ENCODE measurements around the gene CCDC33.

Gene CCDC33

DNA sequence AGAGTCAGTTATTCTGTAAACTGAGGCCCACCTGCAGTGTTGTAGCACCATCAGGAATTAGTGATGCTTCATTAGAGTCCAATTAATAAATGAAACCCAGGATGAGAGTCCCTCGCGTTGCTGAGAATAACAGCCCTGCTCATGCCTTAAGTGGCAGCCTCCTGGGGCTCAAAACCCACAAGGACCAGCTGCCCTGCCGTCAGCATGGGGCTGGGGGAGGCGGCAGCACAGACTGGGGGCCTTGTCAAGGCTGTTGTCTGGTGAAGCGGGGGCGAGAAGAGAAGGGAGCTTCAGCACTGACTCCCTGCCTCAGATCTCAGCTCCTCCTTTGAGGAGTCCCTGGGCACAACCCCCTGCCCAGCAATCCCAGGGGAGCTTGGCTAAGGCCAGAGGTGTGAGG, 21.0 kb downstream of the CCDC33 start:
- Histone ChIP-seq H3K27me3 (no peaks in the 10 kb centered on the region), H3K4me1 (peaks cover 18% of the 10 kb centered on the region), H3K9ac (no peak overlapping the region), H3K4me3 (no peak overlapping the region), H3K9me3 (no peaks in the 10 kb centered on the region), H3K27ac (no peak overlapping the region), H3K36me3 (no peaks in the 10 kb centered on the region), H3K4me2 (peak overlapping the region; percentile 37), H4K20me1 (peaks cover 31% of the 10 kb centered on the region; the same call in 1 of the 2 replicates)
- no peak for TF ChIP-seq Cebpa-rat (IDR thresholded peaks at IDR 0.05)

- Histone ChIP-seq H3K36me3 (no peaks in the 10 kb centered on the region), H4K20me1 (peaks cover 31% of the 10 kb centered on the region; the same call in 1 of the 2 replicates), H3K4me2 (no peak overlapping the region), H3K27me3 (no peaks in the 10 kb centered on the region), H3K9ac (no peak overlapping the region), H3K9me3 (no peaks in the 10 kb centered on the region), H3K4me1 (peaks cover 18% of the 10 kb centered on the region), H3K4me3 (no peak overlapping the region), H3K27ac (no peak overlapping the region)
- TF ChIP-seq Cebpa-rat (IDR thresholded peaks at IDR 0.05): no peak
These were observed 21.5 kb downstream of the CCDC33 start for GRCh38 chr15:74257623-74258022.

GRCh38 chr15:74258456-74259291, 22.5 kb downstream of the CCDC33 start:
- H3K4me1 ChIP-seq: peaks cover 18% of the 10 kb centered on the region
- H3K9me3 ChIP-seq: no peaks in the 10 kb centered on the region
- peaks cover 40% of the 10 kb centered on the region; the same call in 1 of the 2 replicates for H4K20me1 ChIP-seq
- no peaks in the 10 kb centered on the region for H3K36me3 ChIP-seq
- H3K27me3 ChIP-seq: no peaks in the 10 kb centered on the region
- no peak overlapping the region for H3K27ac ChIP-seq
- no peak overlapping the region for H3K4me2 ChIP-seq
- H3K4me3 ChIP-seq: no peak overlapping the region
- H3K9ac ChIP-seq: no peak overlapping the region
- no peak for TF ChIP-seq Cebpa-rat (IDR thresholded peaks at IDR 0.05)

- Histone ChIP-seq H3K4me3 (no peak overlapping the region), H3K27me3 (no peaks in the 10 kb centered on the region), H3K4me2 (no peak overlapping the region), H3K27ac (no peak overlapping the region), H3K36me3 (no peaks in the 10 kb centered on the region), H3K9me3 (no peaks in the 10 kb centered on the region), H3K4me1 (peaks cover 18% of the 10 kb centered on the region), H3K9ac (no peak overlapping the region), H4K20me1 (peaks cover 44% of the 10 kb centered on the region; the same call in 1 of the 2 replicates)
- TF ChIP-seq Cebpa-rat (IDR thresholded peaks at IDR 0.05): no peak
These were observed 23.1 kb downstream of the CCDC33 start for GRCh38 chr15:74259292-74259648.

- H3K4me1 ChIP-seq: peaks cover 18% of the 10 kb centered on the region
- no peak overlapping the region for H3K4me2 ChIP-seq
- H3K4me3 ChIP-seq: no peak overlapping the region
- H3K9me3 ChIP-seq: no peaks in the 10 kb centered on the region
- TF ChIP-seq Cebpa-rat (IDR thresholded peaks at IDR 0.05): no peak
- H3K27ac ChIP-seq: no peak overlapping the region
- H3K9ac ChIP-seq: no peak overlapping the region
- H3K27me3 ChIP-seq: no peaks in the 10 kb centered on the region
- H4K20me1 ChIP-seq: peaks cover 47% of the 10 kb centered on the region; the same call in 1 of the 2 replicates
- H3K36me3 ChIP-seq: no peaks in the 10 kb centered on the region
These were observed 23.9 kb downstream of the CCDC33 start for GRCh38 chr15:74259821-74260607.

DNA sequence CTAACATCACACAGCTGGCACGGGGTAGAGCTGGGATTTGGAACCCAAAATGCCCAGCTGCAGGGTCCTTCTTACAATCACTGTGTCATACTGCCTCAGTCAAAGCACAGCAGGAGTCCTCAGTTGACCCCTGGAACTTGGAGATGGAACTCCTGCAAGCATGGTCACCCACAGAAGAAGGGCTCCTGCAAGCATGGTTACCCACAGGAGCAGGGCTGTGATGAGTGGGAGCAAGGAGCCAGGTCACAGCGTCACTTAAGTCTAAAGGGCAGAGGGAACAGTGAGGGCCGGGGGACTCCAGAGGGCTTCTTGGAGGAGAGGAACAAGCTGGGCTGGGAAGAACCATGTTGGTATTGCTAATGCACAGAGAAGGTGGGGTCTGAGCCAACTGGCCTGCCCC, 24.9 kb downstream of the CCDC33 start:
- Histone ChIP-seq H4K20me1 (peaks cover 42% of the 10 kb centered on the region; the same call in 1 of the 2 replicates), H3K27me3 (no peaks in the 10 kb centered on the region), H3K4me1 (peaks cover 18% of the 10 kb centered on the region), H3K9ac (no peak overlapping the region), H3K27ac (no peak overlapping the region), H3K4me2 (no peak overlapping the region), H3K4me3 (no peak overlapping the region), H3K36me3 (no peaks in the 10 kb centered on the region), H3K9me3 (no peaks in the 10 kb centered on the region)
- no peak for TF ChIP-seq Cebpa-rat (IDR thresholded peaks at IDR 0.05)

DNA sequence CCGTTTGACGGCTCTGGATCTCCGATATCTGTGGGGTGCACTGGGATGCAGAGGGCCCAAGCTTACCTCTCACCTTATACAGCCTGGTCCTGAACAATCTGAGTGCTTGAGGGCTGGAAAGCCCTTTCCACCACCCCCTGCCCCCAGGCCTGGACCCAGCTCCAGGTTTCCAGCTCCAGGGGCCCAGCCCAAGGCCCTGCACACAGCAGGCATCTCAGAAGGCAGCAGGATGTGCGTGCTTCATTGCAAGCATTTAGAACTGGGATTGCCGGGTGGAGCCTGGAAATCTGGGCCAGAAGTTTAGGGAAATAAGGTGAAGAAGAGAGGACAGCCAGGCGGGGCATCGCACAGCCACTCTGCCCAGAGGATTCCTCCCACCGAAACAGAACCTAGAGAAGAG, 25.6 kb downstream of the CCDC33 start:
- Histone ChIP-seq H4K20me1 (peaks cover 41% of the 10 kb centered on the region; the same call in 1 of the 2 replicates), H3K9ac (no peak overlapping the region), H3K27ac (no peak overlapping the region), H3K36me3 (no peaks in the 10 kb centered on the region), H3K4me2 (no peak overlapping the region), H3K9me3 (no peaks in the 10 kb centered on the region), H3K4me1 (peaks cover 15% of the 10 kb centered on the region), H3K4me3 (no peak overlapping the region), H3K27me3 (no peaks in the 10 kb centered on the region)
- no peak for TF ChIP-seq Cebpa-rat (IDR thresholded peaks at IDR 0.05)

DNA sequence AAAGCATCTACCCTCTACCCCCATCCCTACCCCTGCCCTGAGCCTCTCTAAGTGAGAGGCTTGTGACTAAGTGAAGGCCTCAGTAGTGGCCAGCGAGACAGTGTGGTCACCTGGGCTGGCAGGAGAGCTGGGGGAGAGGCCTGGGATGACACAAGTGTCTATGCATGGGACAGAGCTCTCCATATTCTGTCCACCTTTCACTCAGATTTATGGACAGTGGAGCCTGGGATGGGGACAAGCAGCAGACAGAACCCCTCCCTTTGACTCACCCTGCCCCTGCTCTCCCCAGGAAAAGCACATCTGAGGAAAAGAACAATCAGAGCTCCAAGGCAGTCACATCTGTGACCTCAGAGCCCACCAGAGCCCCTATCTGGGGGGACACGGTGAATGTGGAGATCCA, 26.0 kb downstream of the CCDC33 start:
- H3K9me3 ChIP-seq: no peaks in the 10 kb centered on the region
- no peaks in the 10 kb centered on the region for H3K27me3 ChIP-seq
- no peak overlapping the region for H3K4me3 ChIP-seq
- no peaks in the 10 kb centered on the region for H3K36me3 ChIP-seq
- no peak overlapping the region for H3K27ac ChIP-seq
- H3K4me1 ChIP-seq: peaks cover 10% of the 10 kb centered on the region
- no peak for TF ChIP-seq Cebpa-rat (IDR thresholded peaks at IDR 0.05)
- H3K9ac ChIP-seq: no peak overlapping the region
- peaks cover 41% of the 10 kb centered on the region; the same call in 1 of the 2 replicates for H4K20me1 ChIP-seq
- H3K4me2 ChIP-seq: no peak overlapping the region

DNA sequence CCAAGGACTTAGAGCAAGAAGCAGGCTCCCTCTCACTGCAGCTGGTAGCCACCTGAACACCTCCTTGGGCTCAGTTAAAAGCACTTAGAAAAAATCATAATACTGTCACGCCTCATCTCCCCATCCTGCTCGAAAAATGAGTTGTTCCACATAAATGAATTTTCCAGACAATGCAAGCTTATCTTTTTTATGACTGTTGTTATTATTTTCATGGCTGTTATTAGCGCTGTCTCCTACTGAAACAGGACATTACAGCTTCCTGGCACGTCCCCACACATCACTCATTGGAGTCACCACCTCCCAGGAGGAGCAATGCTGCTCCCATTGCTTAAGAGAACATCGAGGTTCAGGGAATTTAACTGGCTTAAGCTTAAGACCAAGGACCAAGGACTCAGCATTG, 26.5 kb downstream of the CCDC33 start:
- Histone ChIP-seq H3K27ac (no peak overlapping the region), H3K27me3 (no peaks in the 10 kb centered on the region), H3K4me2 (no peak overlapping the region), H3K4me1 (0 out of 2 replicates have a peak, but pooled peaks cover 8% of the 10 kb centered on the region), H4K20me1 (peaks cover 41% of the 10 kb centered on the region; the same call in 1 of the 2 replicates), H3K4me3 (no peak overlapping the region), H3K36me3 (no peaks in the 10 kb centered on the region), H3K9ac (no peak overlapping the region), H3K9me3 (no peaks in the 10 kb centered on the region)
- no peak for TF ChIP-seq Cebpa-rat (IDR thresholded peaks at IDR 0.05)

DNA sequence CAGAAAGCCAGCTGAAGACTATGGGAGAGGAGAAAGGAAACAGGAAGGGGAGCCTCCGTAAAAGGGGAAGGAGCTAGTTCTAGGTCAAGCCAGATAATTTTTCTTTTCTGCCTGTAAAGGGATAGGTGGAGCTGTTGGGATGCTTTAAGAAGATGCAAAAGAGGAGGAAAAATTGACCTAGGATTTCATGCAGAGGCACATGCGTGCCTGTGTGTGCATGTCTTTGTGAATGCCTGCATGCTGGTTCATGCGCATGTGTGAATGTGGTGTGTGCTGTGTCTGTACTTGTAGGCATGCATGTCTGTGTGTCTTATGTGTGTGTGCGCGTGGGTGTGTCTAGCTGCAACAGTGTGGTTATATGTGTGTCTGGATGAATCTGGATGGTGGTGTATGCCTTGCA, 27.3 kb downstream of the CCDC33 start:
- 0 out of 2 replicates have a peak, but pooled peaks cover 8% of the 10 kb centered on the region for H3K4me1 ChIP-seq
- no peak overlapping the region for H3K4me3 ChIP-seq
- H3K27ac ChIP-seq: no peak overlapping the region
- peaks cover 41% of the 10 kb centered on the region; the same call in 1 of the 2 replicates for H4K20me1 ChIP-seq
- no peaks in the 10 kb centered on the region for H3K9me3 ChIP-seq
- no peaks in the 10 kb centered on the region for H3K27me3 ChIP-seq
- no peak overlapping the region for H3K4me2 ChIP-seq
- H3K9ac ChIP-seq: no peak overlapping the region
- no peak for TF ChIP-seq Cebpa-rat (IDR thresholded peaks at IDR 0.05)
- no peaks in the 10 kb centered on the region for H3K36me3 ChIP-seq

Measured in BLaER1 (cell line).